ENCODE data around the gene SYTL3. TPM values are rescaled to one million over a fixed set of nuclear protein-coding genes. Genes with fewer than 3 reads are reported as not detected.

The SYTL3 gene
- total RNA-seq, 4 donors from 2014 or later = 4.8 to 23.1 (median 11.3) TPM

- Histone ChIP-seq H3K4me3 (no peak overlapping the region), H3K4me1 (peaks cover 0 to 10% (median 0%) of the 10 kb centered on the region in 4 donors), H3K36me3 (peaks cover 0 to 87% (median 7%) of the 10 kb centered on the region in 3 donors), H3K27ac (peak overlapping the region in 3 of 4 donors; percentile 23 to 91 (median 78)), H3K9me3 (no peaks in the 10 kb centered on the region), H3K27me3 (no peaks in the 10 kb centered on the region)
- DNase-seq = no peak
- TF ChIP-seq CTCF (IDR thresholded peaks at IDR 0.05) (no peak), POLR2A (IDR thresholded peaks at IDR 0.05) (no peak)
Measured at GRCh38 chr6:158772172-158772571, 122.3 kb downstream of the SYTL3 start.

DNA sequence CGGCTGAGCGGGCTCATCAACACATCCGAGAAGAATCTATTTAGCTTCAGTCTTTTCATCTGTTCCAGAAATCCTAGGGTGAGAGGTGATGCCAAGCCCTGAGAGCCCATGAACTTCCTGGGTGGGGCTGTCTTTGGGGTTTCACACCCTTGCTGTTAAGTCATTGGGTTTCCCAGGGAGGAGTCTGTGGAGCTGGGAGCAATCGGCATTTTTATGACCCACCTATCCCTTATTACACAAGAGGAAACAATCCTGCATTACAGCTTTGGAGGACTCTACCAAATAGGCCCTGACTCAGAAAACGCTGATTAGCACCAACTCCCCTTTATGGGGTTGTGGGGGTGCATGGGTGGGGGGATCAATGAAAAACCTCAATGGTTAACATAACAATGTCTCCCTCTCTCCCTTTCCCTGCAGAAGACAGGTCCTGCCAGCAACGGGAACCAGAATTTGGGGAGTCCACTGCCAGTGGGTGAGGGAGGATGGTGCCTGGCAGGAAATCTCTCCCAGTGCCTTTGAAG is 123.1 kb downstream of the SYTL3 start:
- H3K4me3 ChIP-seq = no peak overlapping the region
- peaks cover 0 to 10% (median 0%) of the 10 kb centered on the region in 4 donors for H3K4me1 ChIP-seq
- H3K36me3 ChIP-seq = peaks cover 0 to 87% (median 7%) of the 10 kb centered on the region in 3 donors
- H3K27me3 ChIP-seq = no peaks in the 10 kb centered on the region
- H3K9me3 ChIP-seq = no peaks in the 10 kb centered on the region
- DNase-seq = peak in 2 of 3 donors; percentile 62 to 83
- TF ChIP-seq CTCF (IDR thresholded peaks at IDR 0.05) (no peak), POLR2A (IDR thresholded peaks at IDR 0.05) (no peak)
- H3K27ac ChIP-seq = peak overlapping the region in 3 of 4 donors; percentile 61 to 91 (median 78)

GRCh38 chr6:158773581-158774449 is 124.0 kb downstream of the SYTL3 start:
- Histone ChIP-seq H3K27ac (peak overlapping the region in 3 of 4 donors; percentile 61 to 91 (median 78)), H3K4me1 (peaks cover 0 to 19% (median 0%) of the 10 kb centered on the region in 4 donors), H3K27me3 (no peaks in the 10 kb centered on the region), H3K9me3 (no peaks in the 10 kb centered on the region), H3K4me3 (no peak overlapping the region), H3K36me3 (peaks cover 0 to 85% (median 7%) of the 10 kb centered on the region in 3 donors)
- DNase-seq = no peak
- no peak for TF ChIP-seq POLR2A (IDR thresholded peaks at IDR 0.05)
- no peak for TF ChIP-seq CTCF (IDR thresholded peaks at IDR 0.05)

- no peak for DNase-seq
- TF ChIP-seq POLR2A (IDR thresholded peaks at IDR 0.05) (no peak), CTCF (IDR thresholded peaks at IDR 0.05) (no peak)
- peak overlapping the region in 1 of 4 donors; percentile 91 for H3K27ac ChIP-seq
- H3K4me1 ChIP-seq = peaks cover 0 to 29% (median 0%) of the 10 kb centered on the region in 4 donors
- H3K9me3 ChIP-seq = no peaks in the 10 kb centered on the region
- H3K4me3 ChIP-seq = no peak overlapping the region
- H3K27me3 ChIP-seq = no peaks in the 10 kb centered on the region
- H3K36me3 ChIP-seq = peaks cover 0 to 84% (median 7%) of the 10 kb centered on the region in 3 donors
Measured at GRCh38 chr6:158774717-158775449, 125.0 kb downstream of the SYTL3 start.

GRCh38 chr6:158775832-158776231 is 126.0 kb downstream of the SYTL3 start:
- TF ChIP-seq POLR2A (IDR thresholded peaks at IDR 0.05) = no peak
- no peak for TF ChIP-seq CTCF (IDR thresholded peaks at IDR 0.05)
- peaks cover 0 to 84% (median 3%) of the 10 kb centered on the region in 3 donors for H3K36me3 ChIP-seq
- H3K9me3 ChIP-seq = no peaks in the 10 kb centered on the region
- DNase-seq = no peak
- H3K4me1 ChIP-seq = peaks cover 0 to 30% (median 0%) of the 10 kb centered on the region in 4 donors
- H3K27ac ChIP-seq = peak overlapping the region in 1 of 4 donors; percentile 25
- no peaks in the 10 kb centered on the region for H3K27me3 ChIP-seq
- H3K4me3 ChIP-seq = no peak overlapping the region

All from Peyer's patch (tissue), 4 donors.